ENCODE results near the gene SRP54.

Gene SRP54

GRCh38 chr14:34983148-34983760, 462 bp downstream of the SRP54 start:
- no peak for DNase-seq (ENCODE audit: low read depth)
- H3K4me3 ChIP-seq (ENCODE audit: low read depth, low read length), result peak overlapping the region; percentile 87
- no peak for TF ChIP-seq CTCF (IDR thresholded peaks at IDR 0.05; ENCODE audit: control insufficient read depth, extremely low read depth, insufficient read depth)

- H3K4me3 ChIP-seq (ENCODE audit: low read depth, low read length), result peak overlapping the region; percentile 87
- TF ChIP-seq CTCF (IDR thresholded peaks at IDR 0.05; ENCODE audit: control insufficient read depth, extremely low read depth, insufficient read depth), result no peak
- DNase-seq (ENCODE audit: low read depth), result no peak
Observed at GRCh38 chr14:34983786-34984185, 994 bp downstream of the SRP54 start.

GRCh38 chr14:34985740-34986139, 2.9 kb downstream of the SRP54 start:
- no peak overlapping the region for H3K4me3 ChIP-seq (ENCODE audit: low read depth, low read length)
- TF ChIP-seq CTCF (IDR thresholded peaks at IDR 0.05; ENCODE audit: control insufficient read depth, extremely low read depth, insufficient read depth), result no peak
- DNase-seq (ENCODE audit: low read depth), result no peak

GRCh38 chr14:34987180-34987579, 4.4 kb downstream of the SRP54 start:
- DNase-seq (ENCODE audit: low read depth), result no peak
- H3K4me3 ChIP-seq (ENCODE audit: low read depth, low read length), result no peak overlapping the region
- no peak for TF ChIP-seq CTCF (IDR thresholded peaks at IDR 0.05; ENCODE audit: control insufficient read depth, extremely low read depth, insufficient read depth)

- no peak overlapping the region for H3K4me3 ChIP-seq (ENCODE audit: low read depth, low read length)
- DNase-seq (ENCODE audit: low read depth), result no peak
- no peak for TF ChIP-seq CTCF (IDR thresholded peaks at IDR 0.05; ENCODE audit: control insufficient read depth, extremely low read depth, insufficient read depth)
Observed at GRCh38 chr14:34989762-34990161, 7.0 kb downstream of the SRP54 start.

GRCh38 chr14:34993426-34993825, 10.6 kb downstream of the SRP54 start:
- no peak for TF ChIP-seq CTCF (IDR thresholded peaks at IDR 0.05; ENCODE audit: control insufficient read depth, extremely low read depth, insufficient read depth)
- DNase-seq (ENCODE audit: low read depth), result no peak
- no peak overlapping the region for H3K4me3 ChIP-seq (ENCODE audit: low read depth, low read length)

GRCh38 chr14:34994668-34995067, 11.9 kb downstream of the SRP54 start:
- no peak for DNase-seq (ENCODE audit: low read depth)
- TF ChIP-seq CTCF (IDR thresholded peaks at IDR 0.05; ENCODE audit: control insufficient read depth, extremely low read depth, insufficient read depth), result no peak
- H3K4me3 ChIP-seq (ENCODE audit: low read depth, low read length), result no peak overlapping the region
